H9 (cell line): Measurements from ENCODE around the gene POLG2. TPM values are rescaled to one million over a fixed set of nuclear protein-coding genes. Genes with fewer than 3 reads are reported as not detected.

Experiments
- DNase-seq: peaks from one replicate; pipeline ENCODE4 v3.0.0-alpha.2; 2017
- H2AFZ ChIP-seq: one replicate; pipeline ENCODE4 v1.6.1; 2013; ENCODE audit warnings: mild to moderate bottlenecking, low read length, control low read depth, moderate library complexity
- H2AK5ac ChIP-seq: 2 replicates; pipeline ENCODE4 v1.6.1; 2013; ENCODE audit warnings: low read length, control low read depth, mixed read lengths; ENCODE audit not compliant: insufficient read length
- H2BK120ac ChIP-seq: one replicate; pipeline ENCODE4 v1.6.1; 2013; ENCODE audit warnings: low read depth, mild to moderate bottlenecking, low read length, control low read depth, inconsistent platforms; ENCODE audit not compliant: poor library complexity, severe bottlenecking
- H2BK12ac ChIP-seq: 2 replicates; pipeline ENCODE4 v1.6.1; 2013; ENCODE audit warnings: low read length, control low read depth, mixed read lengths, low read depth; ENCODE audit not compliant: insufficient read length
- H2BK15ac ChIP-seq: 2 replicates; pipeline ENCODE4 v1.6.1; 2013; ENCODE audit warnings: low read depth, low read length, control low read depth
- H2BK20ac ChIP-seq: one replicate; pipeline ENCODE4 v1.6.1; 2013; ENCODE audit warnings: low read depth, mild to moderate bottlenecking, low read length, control low read depth, inconsistent platforms; ENCODE audit not compliant: poor library complexity, severe bottlenecking
- H2BK5ac ChIP-seq: 2 replicates; pipeline ENCODE4 v1.6.1; 2013; ENCODE audit warnings: low read length, control low read depth, mixed read lengths; ENCODE audit not compliant: insufficient read length
- H3K14ac ChIP-seq: 2 replicates; pipeline ENCODE4 v1.6.1; 2013; ENCODE audit warnings: low read length, control low read depth; ENCODE audit not compliant: insufficient read depth
- H3K18ac ChIP-seq: 2 replicates; pipeline ENCODE4 v1.6.1; 2013; ENCODE audit warnings: low read depth, mild to moderate bottlenecking, mixed read lengths, low read length, control low read depth; ENCODE audit not compliant: insufficient read length
- H3K23ac ChIP-seq: 2 replicates; pipeline ENCODE4 v1.6.1; 2013; ENCODE audit warnings: low read length, control low read depth, mixed read lengths, low read depth; ENCODE audit not compliant: insufficient read length
- H3K23me2 ChIP-seq: 2 replicates; pipeline ENCODE4 v1.6.1; 2013; ENCODE audit warnings: low read depth, mild to moderate bottlenecking, mixed read lengths, low read length, control low read depth; ENCODE audit not compliant: insufficient read length, poor library complexity, severe bottlenecking
- H3K27ac ChIP-seq: 2 replicates; pipeline ENCODE4 v1.5.1; 2013; ENCODE audit warnings: low read length, control low read depth, mixed read lengths, low read depth; ENCODE audit not compliant: insufficient read length
- H3K27me3 ChIP-seq: 2 replicates; pipeline ENCODE4 v1.6.1; 2013; ENCODE audit warnings: low read length, control low read depth, inconsistent platforms; ENCODE audit not compliant: insufficient read depth
- H3K4ac ChIP-seq: 2 replicates; pipeline ENCODE4 v1.6.1; 2013; ENCODE audit warnings: low read depth, mild to moderate bottlenecking, control low read depth, inconsistent platforms, low read length, moderate library complexity
- H3K4me1 ChIP-seq: 2 replicates; pipeline ENCODE4 v1.6.1; 2013; ENCODE audit warnings: low read length, control low read depth, inconsistent platforms; ENCODE audit not compliant: insufficient read depth
- H3K4me2 ChIP-seq: 2 replicates; pipeline ENCODE4 v1.6.1; 2013; ENCODE audit warnings: low read length, control low read depth, mixed read lengths; ENCODE audit not compliant: insufficient read length, insufficient read depth
- H3K56ac ChIP-seq: 2 replicates; pipeline ENCODE4 v1.6.1; 2013; ENCODE audit warnings: low read depth, mild to moderate bottlenecking, mixed read lengths, low read length, control low read depth; ENCODE audit not compliant: insufficient read length
- H3K79me1 ChIP-seq: 2 replicates; pipeline ENCODE4 v1.6.1; 2013; ENCODE audit warnings: low read depth, mild to moderate bottlenecking, moderate library complexity, low read length, control low read depth, inconsistent platforms; ENCODE audit not compliant: insufficient read depth, poor library complexity, severe bottlenecking
- H3K79me2 ChIP-seq: 2 replicates; pipeline ENCODE4 v1.6.1; 2013; ENCODE audit warnings: low read length, control low read depth, inconsistent platforms; ENCODE audit not compliant: insufficient read depth
- H3K9ac ChIP-seq: 2 replicates; pipeline ENCODE4 v1.6.1; 2013; ENCODE audit warnings: low read length, control low read depth, mixed read lengths; ENCODE audit not compliant: insufficient read length; ENCODE audit errors: extremely low read depth
- H3K9me3 ChIP-seq: one replicate; pipeline ENCODE4 v1.6.1; 2013; ENCODE audit warnings: low read depth, low read length, inconsistent platforms; ENCODE audit not compliant: control insufficient read depth
- H3T11ph ChIP-seq: one replicate; pipeline ENCODE4 v1.6.1; 2013; ENCODE audit warnings: mild to moderate bottlenecking, low read length, control low read depth, inconsistent platforms
- H4K20me1 ChIP-seq: one replicate; pipeline ENCODE4 v1.6.1; 2013; ENCODE audit not compliant: control insufficient read depth, insufficient read length, insufficient read depth
- H4K5ac ChIP-seq: 2 replicates; pipeline ENCODE4 v1.6.1; 2013; ENCODE audit warnings: low read depth, mild to moderate bottlenecking, mixed read lengths, low read length, control low read depth; ENCODE audit not compliant: insufficient read length
- H4K8ac ChIP-seq: replicated peaks from 2 replicates; pipeline ENCODE4 v1.6.1; 2013; ENCODE audit warnings: low read length, control low read depth, mixed read lengths, low read depth; ENCODE audit not compliant: insufficient read length
- H4K91ac ChIP-seq: 2 replicates; pipeline ENCODE4 v1.6.1; 2013; ENCODE audit warnings: low read depth, mild to moderate bottlenecking, moderate library complexity, mixed read lengths, low read length, control low read depth; ENCODE audit not compliant: insufficient read length
- H3K27ac Mint-ChIP-seq, 3 experiments: 2 replicates in 2 of 3; 3 replicates in 1 of 3; pipeline ENCODE4 v1.8.0; 2020 to 2021; ENCODE audit warnings: mixed read lengths in 3 of 3, mild to moderate bottlenecking in 1 of 3, moderate library complexity in 1 of 3
- H3K27me3 Mint-ChIP-seq: 2 replicates; pipeline ENCODE4 v1.8.0; 2021; ENCODE audit warnings: low read depth, mild to moderate bottlenecking, moderate library complexity, mixed read lengths
- H3K36me3 Mint-ChIP-seq, 3 experiments: 2 replicates in 2 of 3; 3 replicates in 1 of 3; pipeline ENCODE4 v1.8.0; 2020 to 2021; ENCODE audit warnings: low read depth in 3 of 3, mixed read lengths in 3 of 3; ENCODE audit not compliant: insufficient read depth in 1 of 3
- H3K4me1 Mint-ChIP-seq, 2 experiments: 2 replicates each; pipeline ENCODE4 v1.8.0; 2020; ENCODE audit warnings: mixed read lengths in 2 of 2
- H3K4me3 Mint-ChIP-seq, 2 experiments: 2 replicates in 1 of 2; 3 replicates in 1 of 2; pipeline ENCODE4 v1.8.0; 2020 to 2021; ENCODE audit warnings: mild to moderate bottlenecking in 2 of 2, mixed read lengths in 2 of 2, moderate library complexity in 1 of 2
- H3K9me3 Mint-ChIP-seq, 2 experiments: 2 replicates in 1 of 2; 3 replicates in 1 of 2; pipeline ENCODE4 v1.8.0; 2020; ENCODE audit warnings: mild to moderate bottlenecking in 2 of 2, mixed read lengths in 2 of 2, moderate library complexity in 1 of 2
- CTCF ChIP-seq: fragments of 200-600 bp; sonication (generic); conservative IDR thresholded peaks from 3 replicates; pipeline ENCODE4 v1.8.0; 2021; ENCODE audit warnings: antibody characterized with exemption, mild to moderate bottlenecking
- WGBS: extraction: QIAGEN DNeasy Blood & Tissue Kit; methylation state at CpG from one replicate; pipeline ENCODE4 v1.1.7; 2013; ENCODE audit warnings: missing lambda C conversion rate, low lambda C conversion rate, mixed read lengths; ENCODE audit not compliant: insufficient read length; ENCODE audit errors: extremely low coverage; 5-methylcytosine and 5-hydroxymethylcytosine counted together
- total RNA-seq: library from RNA; stranded (reverse); gene quantifications from 2 replicates; pipeline ENCODE4 v1.2.1, GENCODE V29; 2021

The POLG2 gene
- total RNA-seq, 1 experiment from 2014 or later = 35.5 TPM

DNA sequence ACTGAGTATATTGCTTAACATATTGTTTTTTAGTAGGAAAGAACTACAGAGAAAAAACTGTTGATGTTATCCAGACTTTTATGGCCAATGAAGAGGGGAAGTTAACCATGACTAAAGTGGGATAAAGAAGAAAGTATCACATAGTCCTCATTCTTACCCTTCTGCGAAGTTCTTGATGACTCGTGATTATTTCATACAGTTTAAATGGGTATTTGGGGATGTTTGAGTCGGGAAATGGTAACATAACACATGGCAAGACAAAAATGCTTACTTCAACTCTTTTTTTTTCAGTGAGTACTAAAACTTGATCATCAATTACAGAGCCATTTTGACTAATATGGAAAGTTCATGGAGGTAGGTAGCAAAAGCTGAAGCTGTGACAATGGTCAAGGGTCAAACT lies 4.9 kb downstream of the POLG2 start:
- no peak for TF ChIP-seq CTCF
- Histone ChIP-seq H4K8ac (no peak overlapping the region), H2AFZ (no peak overlapping the region), H2BK12ac (no peak overlapping the region), H3K14ac (no peak overlapping the region), H3K79me1 (peaks cover 2% of the 10 kb centered on the region), H2BK20ac (no peak overlapping the region), H3K23me2 (peaks cover 10% of the 10 kb centered on the region), H3K27ac (no peak overlapping the region), H4K20me1 (no peaks in the 10 kb centered on the region), H3K27me3 (no peaks in the 10 kb centered on the region), H3K9ac (no peak overlapping the region), H3K18ac (no peak overlapping the region), H2AK5ac (no peak overlapping the region), H3T11ph (no peak overlapping the region), H4K5ac (no peak overlapping the region), H2BK120ac (no peak overlapping the region), H2BK15ac (no peak overlapping the region), H3K4me2 (no peak overlapping the region), H3K23ac (no peak overlapping the region), H3K79me2 (peaks cover 6% of the 10 kb centered on the region; the same call in 1 of the 2 replicates), H3K56ac (no peak overlapping the region), H2BK5ac (no peak overlapping the region), H3K4ac (no peak overlapping the region), H3K4me1 (no peaks in the 10 kb centered on the region; the same call in 1 of the 2 replicates), H4K91ac (no peak overlapping the region), H3K9me3 (no peaks in the 10 kb centered on the region)
- no peak for DNase-seq
- Mint-ChIP-seq H3K27ac (no peak overlapping the region), H3K9me3 (peaks cover 0 to 9% of the 10 kb centered on the region in 2 experiments; a peak in 4 of 5 replicates), H3K4me3 (no peak overlapping the region), H3K36me3 (peaks cover 44 to 70% (median 62%) of the 10 kb centered on the region in 3 experiments), H3K4me1 (peaks cover 12 to 20% of the 10 kb centered on the region in 2 experiments; a peak in 3 of 4 replicates), H3K27me3 (peaks cover 3% of the 10 kb centered on the region)
- WGBS = no CpG with 5 or more reads among the region's 3 CpGs
